Dendritic cell treated with granulocyte-macrophage colony-stimulating factor and Interleukin-4, amounts not matched to agents 40 ng/mL and 50 ng/mL, for 4 days (primary cell): Measurements from ENCODE around the gene HMMR.

Experiments used
- H3K27ac Mint-ChIP-seq: one replicate; pipeline ENCODE4 v1.8.0; 2022; ENCODE audit warnings: mild to moderate bottlenecking, mixed read lengths
- H3K27me3 Mint-ChIP-seq: one replicate; pipeline ENCODE4 v1.8.0; 2022; ENCODE audit warnings: mild to moderate bottlenecking, mixed read lengths
- H3K36me3 Mint-ChIP-seq: one replicate; pipeline ENCODE4 v1.8.0; 2022; ENCODE audit warnings: low read depth, mixed read lengths
- H3K4me1 Mint-ChIP-seq: one replicate; pipeline ENCODE4 v1.8.0; 2022; ENCODE audit warnings: low read depth, mixed read lengths
- H3K4me3 Mint-ChIP-seq: one replicate; pipeline ENCODE4 v1.8.0; 2022; ENCODE audit warnings: mild to moderate bottlenecking, moderate library complexity, mixed read lengths
- H3K9me3 Mint-ChIP-seq: one replicate; pipeline ENCODE4 v1.8.0; 2022; ENCODE audit warnings: mixed read lengths
- intact Hi-C: fragments of 100-400 bp; cut with micrococcal nuclease; formaldehyde crosslinking; loops from one replicate; pipeline ENCODE4 v1.15.0; 2022

HMMR gene

GRCh38 chr5:163505368-163506094 lies 45.1 kb downstream of the HMMR start, which contains the start of gene MAT2B:
Gene MAT2B (plus strand): TSS chr5:163505619. CDS start chr5:163505687, 68 bp downstream.
- intact Hi-C loops: loop anchor here (1.0 kb wide), 1 partner anchor 45 kb away; the partner anchor contains the start of genes HMMR and NUDCD2
- Mint-ChIP-seq H3K27ac (peak within 1 kb of the TSS; percentile 99), H3K4me3 (peak within 1 kb of the TSS; percentile 88), H3K36me3 (peaks cover 42% of the 10 kb centered on the region), H3K27me3 (no peaks in the 10 kb centered on the region), H3K9me3 (no peaks in the 10 kb centered on the region), H3K4me1 (peaks cover 13% of the 10 kb centered on the region)

- Mint-ChIP-seq H3K27me3 (no peaks in the 10 kb centered on the region), H3K4me1 (peaks cover 13% of the 10 kb centered on the region), H3K27ac (peak overlapping the region; percentile 99), H3K9me3 (no peaks in the 10 kb centered on the region), H3K36me3 (peaks cover 42% of the 10 kb centered on the region), H3K4me3 (peak overlapping the region; percentile 88)
- intact Hi-C loops: no loop called here
These were observed 45.6 kb downstream of the HMMR start for GRCh38 chr5:163506095-163506457.

DNA sequence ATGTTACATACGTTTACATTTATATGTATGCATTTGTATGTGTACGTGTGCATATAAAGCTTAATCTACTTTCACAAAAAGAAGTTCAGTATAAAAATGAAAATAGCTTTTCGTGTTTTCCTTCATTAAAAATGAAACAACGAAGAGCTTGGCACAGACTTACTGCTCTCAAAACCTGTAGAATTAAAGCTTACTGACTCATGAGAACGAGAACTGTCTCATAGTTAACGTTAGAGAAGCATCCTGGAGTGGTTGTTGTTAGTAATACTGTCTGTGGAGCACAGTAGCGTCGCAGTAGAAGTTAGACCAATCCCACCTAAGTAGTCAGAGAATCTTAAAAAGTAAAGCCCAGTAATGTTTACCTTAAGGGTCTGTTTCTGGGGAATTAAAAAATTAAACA lies 46.3 kb downstream of the HMMR start:
- H3K4me1 Mint-ChIP-seq: peaks cover 13% of the 10 kb centered on the region
- intact Hi-C loops: no loop called here

GRCh38 chr5:163508753-163509152 lies 48.3 kb downstream of the HMMR start:
- H3K27ac Mint-ChIP-seq: peak overlapping the region; percentile 30
- peak overlapping the region; percentile 51 for H3K4me3 Mint-ChIP-seq
- intact Hi-C loops: no loop called here
- H3K27me3 Mint-ChIP-seq: no peaks in the 10 kb centered on the region
- H3K4me1 Mint-ChIP-seq: peaks cover 13% of the 10 kb centered on the region
- H3K9me3 Mint-ChIP-seq: no peaks in the 10 kb centered on the region
- H3K36me3 Mint-ChIP-seq: peaks cover 64% of the 10 kb centered on the region

More for the DNA sequence above, 46.3 kb downstream of the HMMR start:
- no peaks in the 10 kb centered on the region for H3K9me3 Mint-ChIP-seq
- H3K36me3 Mint-ChIP-seq: peaks cover 44% of the 10 kb centered on the region
- H3K27ac Mint-ChIP-seq: peak overlapping the region; percentile 99
- H3K4me3 Mint-ChIP-seq: peak overlapping the region; percentile 88
- H3K27me3 Mint-ChIP-seq: no peaks in the 10 kb centered on the region

DNA sequence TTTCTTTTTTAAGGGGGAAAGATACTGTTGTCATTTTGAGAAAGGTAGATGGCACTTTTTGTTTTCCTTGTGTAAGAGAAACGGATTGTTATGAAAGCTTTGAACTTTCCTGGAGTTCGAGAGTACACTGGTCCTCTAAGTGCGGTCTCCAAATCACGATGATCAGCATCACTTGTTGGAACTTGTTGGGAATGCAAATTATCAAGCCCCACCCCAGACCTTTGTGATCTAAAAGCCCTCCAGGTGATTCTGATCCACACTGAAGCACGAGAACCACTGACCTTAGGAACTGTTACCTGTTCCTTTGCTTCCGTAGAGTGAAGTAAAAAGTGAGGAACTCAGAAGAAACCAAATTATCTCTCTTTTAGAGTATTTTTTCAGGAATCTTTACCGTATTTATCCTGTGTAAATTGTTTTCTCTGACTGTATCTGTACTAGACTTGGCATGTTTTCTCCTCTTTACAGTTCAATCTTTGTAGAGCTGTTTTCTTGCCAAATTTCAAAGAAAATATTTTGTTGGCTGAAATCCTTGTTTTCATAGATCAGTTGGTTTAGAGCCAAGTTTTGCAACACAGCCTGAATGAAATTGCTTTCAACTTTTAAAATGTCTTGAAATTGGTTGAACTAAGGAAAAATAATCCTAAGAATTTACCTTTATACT lies 49.0 kb downstream of the HMMR start:
- Mint-ChIP-seq H3K27ac (peak overlapping the region; percentile 30), H3K27me3 (no peaks in the 10 kb centered on the region), H3K4me3 (peak overlapping the region; percentile 51), H3K9me3 (no peaks in the 10 kb centered on the region), H3K36me3 (peaks cover 61% of the 10 kb centered on the region), H3K4me1 (peaks cover 13% of the 10 kb centered on the region)
- intact Hi-C loops: no loop called here

DNA sequence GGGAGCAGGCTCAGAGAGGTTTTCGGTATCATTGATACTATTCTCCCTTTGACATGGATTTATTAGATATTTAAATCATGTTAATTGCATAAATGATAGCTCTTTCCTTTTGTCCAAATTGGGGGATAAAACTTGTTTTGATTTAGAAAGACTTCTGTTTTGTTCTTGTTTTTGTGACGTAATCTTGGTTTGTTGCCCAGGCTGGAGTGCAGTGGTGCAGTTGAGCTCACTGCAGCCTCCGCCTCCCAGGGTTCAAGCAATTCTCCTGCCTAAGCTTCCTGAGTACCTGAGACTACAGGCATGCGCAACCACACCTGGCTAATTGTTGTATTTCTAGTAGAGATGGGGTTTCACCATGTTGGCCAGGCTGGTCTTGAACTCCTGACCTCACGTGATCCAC lies 52.1 kb downstream of the HMMR start:
- no peak overlapping the region for H3K4me3 Mint-ChIP-seq
- peaks cover 65% of the 10 kb centered on the region for H3K36me3 Mint-ChIP-seq

GRCh38 chr5:163525096-163525495 lies 64.7 kb downstream of the HMMR start:
- Mint-ChIP-seq H3K4me1 (no peaks in the 10 kb centered on the region), H3K36me3 (peaks cover 29% of the 10 kb centered on the region), H3K9me3 (peaks cover 10% of the 10 kb centered on the region), H3K4me3 (no peak overlapping the region), H3K27me3 (no peaks in the 10 kb centered on the region), H3K27ac (no peak overlapping the region)
- intact Hi-C loops: no loop called here

More for the DNA sequence above, 52.1 kb downstream of the HMMR start:
- Mint-ChIP-seq H3K27me3 (no peaks in the 10 kb centered on the region), H3K4me1 (peaks cover 11% of the 10 kb centered on the region), H3K27ac (no peak overlapping the region), H3K9me3 (no peaks in the 10 kb centered on the region)
- intact Hi-C loops: no loop called here

DNA sequence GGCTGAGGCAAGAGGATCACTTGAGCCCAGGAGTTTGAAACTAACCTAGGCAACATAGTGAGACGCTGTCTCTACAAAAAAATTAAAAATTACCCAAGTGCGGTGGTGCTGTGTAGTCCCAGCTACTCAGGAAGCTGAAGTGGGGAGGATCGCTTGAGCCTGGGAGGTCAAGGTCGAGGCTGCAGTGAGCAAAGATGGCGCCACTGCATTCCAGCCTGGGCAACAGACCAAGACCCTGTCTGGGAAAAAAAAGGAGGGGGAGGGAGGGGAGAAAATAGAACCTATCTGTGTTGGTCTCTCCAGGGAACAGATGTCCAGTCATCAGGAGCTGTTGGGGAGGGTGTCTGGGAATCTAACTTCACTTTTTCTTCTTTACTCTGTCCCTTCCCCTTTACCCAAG lies 69.3 kb downstream of the HMMR start:
- intact Hi-C loops: no loop called here
- Mint-ChIP-seq H3K27ac (no peak overlapping the region), H3K36me3 (peaks cover 5% of the 10 kb centered on the region), H3K4me1 (no peaks in the 10 kb centered on the region), H3K4me3 (no peak overlapping the region), H3K9me3 (peaks cover 7% of the 10 kb centered on the region), H3K27me3 (peaks cover 2% of the 10 kb centered on the region)

DNA sequence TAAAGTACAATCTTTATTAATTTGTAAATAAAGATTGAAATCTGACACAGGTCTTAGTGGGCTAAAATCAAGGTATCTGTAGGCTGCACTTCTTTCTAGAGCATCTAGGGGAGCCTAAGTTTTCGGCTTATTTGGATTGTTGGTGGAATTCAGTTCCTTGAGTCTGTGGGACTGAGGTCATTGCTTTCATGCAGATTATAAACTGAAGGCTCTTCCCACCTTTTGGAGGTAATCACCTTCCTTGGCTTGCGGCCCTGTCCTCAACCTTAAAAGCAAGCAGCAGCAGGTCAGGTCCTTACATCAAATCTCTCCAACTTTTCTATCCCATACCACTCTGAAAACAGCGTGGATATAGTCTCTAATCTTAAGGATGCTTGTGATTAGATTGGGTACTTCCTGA lies 70.8 kb downstream of the HMMR start:
- H3K36me3 Mint-ChIP-seq: no peaks in the 10 kb centered on the region
- H3K4me1 Mint-ChIP-seq: no peaks in the 10 kb centered on the region
- no peak overlapping the region for H3K27ac Mint-ChIP-seq
- no peak overlapping the region for H3K4me3 Mint-ChIP-seq
- H3K27me3 Mint-ChIP-seq: peaks cover 2% of the 10 kb centered on the region
- no peaks in the 10 kb centered on the region for H3K9me3 Mint-ChIP-seq
- intact Hi-C loops: no loop called here

GRCh38 chr5:163532171-163533084 lies 72.0 kb downstream of the HMMR start:
- no peak overlapping the region for H3K27ac Mint-ChIP-seq
- H3K9me3 Mint-ChIP-seq: no peaks in the 10 kb centered on the region
- H3K27me3 Mint-ChIP-seq: peaks cover 4% of the 10 kb centered on the region

GRCh38 chr5:163533223-163533622 lies 72.8 kb downstream of the HMMR start:
- no peak overlapping the region for H3K4me3 Mint-ChIP-seq
- H3K36me3 Mint-ChIP-seq: no peaks in the 10 kb centered on the region
- intact Hi-C loops: no loop called here
- no peak overlapping the region for H3K27ac Mint-ChIP-seq
- no peaks in the 10 kb centered on the region for H3K4me1 Mint-ChIP-seq
- H3K27me3 Mint-ChIP-seq: peaks cover 6% of the 10 kb centered on the region
- H3K9me3 Mint-ChIP-seq: no peaks in the 10 kb centered on the region

More at GRCh38 chr5:163532171-163533084, 72.0 kb downstream of the HMMR start:
- intact Hi-C loops: no loop called here
- H3K4me1 Mint-ChIP-seq: no peaks in the 10 kb centered on the region
- no peak overlapping the region for H3K4me3 Mint-ChIP-seq
- no peaks in the 10 kb centered on the region for H3K36me3 Mint-ChIP-seq

DNA sequence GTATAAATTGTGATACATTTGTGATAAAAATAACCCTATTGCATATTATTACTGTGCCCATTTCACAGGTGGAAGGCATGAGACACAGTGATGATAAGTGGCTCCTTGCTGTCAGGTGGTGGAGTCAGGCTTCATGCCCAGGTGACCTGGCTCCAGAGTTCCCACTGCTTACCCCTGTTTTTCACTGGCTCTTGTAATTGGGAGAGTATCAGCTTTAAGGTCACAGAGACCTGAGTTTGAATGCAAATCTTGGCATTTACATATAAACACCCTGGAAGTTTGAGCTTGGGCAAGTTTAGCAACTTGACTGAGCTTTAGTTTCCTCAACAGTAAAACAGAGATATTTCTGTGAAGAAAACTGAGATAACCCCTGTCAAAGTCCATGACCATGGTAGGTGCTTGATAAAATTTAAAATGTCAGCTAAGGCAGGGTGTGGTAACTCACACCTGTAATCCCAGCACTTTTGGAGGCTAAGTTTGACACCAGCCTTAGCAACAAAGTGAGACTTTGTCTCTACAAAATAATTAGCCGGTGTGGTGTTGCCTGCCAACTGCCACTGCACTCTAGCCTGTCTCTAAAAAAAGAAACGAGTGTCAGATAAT lies 74.2 kb downstream of the HMMR start:
- Mint-ChIP-seq H3K4me1 (no peaks in the 10 kb centered on the region), H3K27ac (no peak overlapping the region), H3K9me3 (no peaks in the 10 kb centered on the region), H3K4me3 (no peak overlapping the region), H3K36me3 (no peaks in the 10 kb centered on the region), H3K27me3 (peaks cover 6% of the 10 kb centered on the region)
- intact Hi-C loops: no loop called here

DNA sequence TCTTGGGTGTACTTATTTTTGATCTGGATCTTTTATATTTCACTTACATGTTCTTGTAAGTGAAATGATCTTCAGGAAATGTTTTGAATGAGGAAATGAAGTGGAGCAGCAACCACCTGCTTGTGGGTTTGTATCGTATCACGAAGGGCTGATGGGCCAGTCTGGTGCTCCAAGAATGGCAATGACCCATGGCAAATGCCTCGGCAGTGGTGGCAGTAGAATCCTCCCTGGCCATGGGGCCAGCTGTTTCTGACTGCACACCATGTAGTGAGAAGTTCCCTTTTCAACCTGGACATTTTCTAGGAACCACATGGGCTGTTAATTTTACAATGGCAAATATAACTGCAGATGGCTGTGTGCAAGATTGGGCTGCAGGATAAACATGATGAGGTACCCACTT lies 74.9 kb downstream of the HMMR start:
- Mint-ChIP-seq H3K4me3 (no peak overlapping the region), H3K36me3 (no peaks in the 10 kb centered on the region), H3K27me3 (peaks cover 6% of the 10 kb centered on the region), H3K4me1 (no peaks in the 10 kb centered on the region), H3K27ac (no peak overlapping the region), H3K9me3 (no peaks in the 10 kb centered on the region)
- intact Hi-C loops: no loop called here
